ENCODE data around the gene TEP1. TPM values are rescaled to one million over a fixed set of nuclear protein-coding genes. Genes with fewer than 3 reads are reported as not detected.

The TEP1 gene
- total RNA-seq, 1 donor from 2014 or later: 24.1 TPM

- Histone ChIP-seq H3K27me3 (ENCODE audit: control insufficient read depth, insufficient read depth, low read length) (no peaks in the 10 kb centered on the region), H3K36me3 (ENCODE audit: control insufficient read depth, insufficient read depth, low read length) (no peaks in the 10 kb centered on the region), H3K4me3 (ENCODE audit: low read depth, low read length) (no peak overlapping the region)
- peak; percentile 10 for TF ChIP-seq CTCF (IDR thresholded peaks at IDR 0.05; ENCODE audit: insufficient read depth, low read length, poor library complexity, severe bottlenecking)
- DNase-seq (ENCODE audit: low read depth): no peak
These were observed 27.6 kb upstream of the TEP1 start for GRCh38 chr14:20440882-20441281.

- TF ChIP-seq CTCF (IDR thresholded peaks at IDR 0.05; ENCODE audit: insufficient read depth, low read length, poor library complexity, severe bottlenecking): no peak
- Histone ChIP-seq H3K27me3 (ENCODE audit: control insufficient read depth, insufficient read depth, low read length) (peaks cover 3% of the 10 kb centered on the region), H3K4me3 (ENCODE audit: low read depth, low read length) (no peak overlapping the region)
These were observed 27.2 kb upstream of the TEP1 start for GRCh38 chr14:20440465-20440864.

GRCh38 chr14:20438664-20439063 is 25.4 kb upstream of the TEP1 start:
- no peak for TF ChIP-seq CTCF (IDR thresholded peaks at IDR 0.05; ENCODE audit: insufficient read depth, low read length, poor library complexity, severe bottlenecking)
- Histone ChIP-seq H3K4me3 (ENCODE audit: low read depth, low read length) (no peak overlapping the region), H3K36me3 (ENCODE audit: control insufficient read depth, insufficient read depth, low read length) (no peaks in the 10 kb centered on the region), H3K27me3 (ENCODE audit: control insufficient read depth, insufficient read depth, low read length) (peaks cover 8% of the 10 kb centered on the region)
- no peak for DNase-seq (ENCODE audit: low read depth)

More at GRCh38 chr14:20440465-20440864, 27.2 kb upstream of the TEP1 start:
- DNase-seq (ENCODE audit: low read depth): no peak
- H3K36me3 ChIP-seq (ENCODE audit: control insufficient read depth, insufficient read depth, low read length): no peaks in the 10 kb centered on the region

- Histone ChIP-seq H3K27me3 (ENCODE audit: control insufficient read depth, insufficient read depth, low read length) (peaks cover 8% of the 10 kb centered on the region), H3K36me3 (ENCODE audit: control insufficient read depth, insufficient read depth, low read length) (no peaks in the 10 kb centered on the region), H3K4me3 (ENCODE audit: low read depth, low read length) (no peak overlapping the region)
- TF ChIP-seq CTCF (IDR thresholded peaks at IDR 0.05; ENCODE audit: insufficient read depth, low read length, poor library complexity, severe bottlenecking): no peak
- no peak for DNase-seq (ENCODE audit: low read depth)
These were observed 23.1 kb upstream of the TEP1 start for GRCh38 chr14:20436363-20436755.

- peak within 1 kb of the TSS; percentile 16 for H3K4me3 ChIP-seq (ENCODE audit: low read depth, low read length)
- DNase-seq (ENCODE audit: low read depth): no peak
- no peaks in the 10 kb centered on the region for H3K36me3 ChIP-seq (ENCODE audit: control insufficient read depth, insufficient read depth, low read length)
- no peak for TF ChIP-seq CTCF (IDR thresholded peaks at IDR 0.05; ENCODE audit: insufficient read depth, low read length, poor library complexity, severe bottlenecking)
- H3K27me3 ChIP-seq (ENCODE audit: control insufficient read depth, insufficient read depth, low read length): peaks cover 8% of the 10 kb centered on the region
These were observed 22.5 kb upstream of the TEP1 start, which contains the start of gene KLHL33 for GRCh38 chr14:20435582-20436362. KLHL33 (minus strand) TSS chr14:20436166; CDS start chr14:20435811, 355 bp downstream.

All from kidney epithelial cell (primary cell).